ENCODE results near the gene ANKRD7.

ANKRD7 gene

DNA sequence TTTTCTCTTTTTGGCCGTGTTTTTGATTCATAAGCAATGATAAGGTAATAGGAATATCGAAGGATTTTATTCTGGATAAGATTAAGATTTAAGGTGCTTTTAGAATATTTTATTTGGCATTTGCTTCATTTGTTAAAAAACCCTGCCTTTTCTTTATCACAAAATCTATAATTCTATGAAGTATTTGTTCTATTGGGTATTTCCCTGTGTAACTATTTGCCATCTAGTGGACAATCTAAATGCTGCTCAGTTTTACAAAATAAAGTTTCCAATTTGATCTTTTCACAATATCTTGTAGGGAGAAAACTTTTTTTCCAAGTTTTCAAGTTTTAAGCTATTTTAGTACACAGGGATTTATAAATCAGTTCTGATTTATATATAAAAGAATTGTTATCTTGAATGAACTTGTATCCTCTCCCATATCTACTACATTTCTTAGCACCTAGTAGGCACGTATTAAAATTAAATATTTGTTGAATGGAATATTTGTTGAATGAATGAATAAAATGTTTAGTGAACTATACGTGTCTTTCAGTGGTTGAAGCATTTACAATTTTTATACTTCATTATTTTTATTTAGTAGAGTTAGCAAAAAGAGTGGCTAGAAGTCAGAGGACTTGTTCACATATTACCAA lies 26.5 kb downstream of the ANKRD7 start:
- TF ChIP-seq CTCF (IDR thresholded peaks at IDR 0.05; ENCODE audit: insufficient read depth, low read depth, low read length, missing control alignments), result peak; percentile 27
- no peak for DNase-seq (ENCODE audit: low read depth)
- H3K4me3 ChIP-seq (ENCODE audit: low read length), result no peak overlapping the region

DNA sequence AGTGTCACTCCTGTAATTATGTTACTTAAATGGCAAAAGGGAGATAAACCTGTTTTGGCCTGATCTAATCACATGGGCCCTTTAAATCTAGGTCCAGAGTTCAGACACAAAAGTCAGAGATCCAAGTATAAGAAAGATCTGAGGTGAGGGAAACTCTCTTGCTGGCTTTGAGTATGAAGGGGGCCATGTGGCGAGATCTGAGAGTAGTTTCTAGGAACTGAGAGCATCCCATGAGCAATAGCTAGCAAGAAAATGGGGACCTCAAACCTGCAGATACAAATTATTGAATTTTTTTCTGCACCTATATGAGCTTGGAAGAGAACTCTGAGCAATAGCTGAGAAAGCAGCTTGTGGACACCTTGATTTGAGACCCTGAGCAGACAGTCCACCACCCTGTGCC lies 27.6 kb downstream of the ANKRD7 start:
- TF ChIP-seq CTCF (IDR thresholded peaks at IDR 0.05; ENCODE audit: insufficient read depth, low read depth, low read length, missing control alignments), result no peak
- H3K4me3 ChIP-seq (ENCODE audit: low read length), result no peak overlapping the region
- no peak for DNase-seq (ENCODE audit: low read depth)

- TF ChIP-seq CTCF (IDR thresholded peaks at IDR 0.05; ENCODE audit: insufficient read depth, low read depth, low read length, missing control alignments), result no peak
- no peak overlapping the region for H3K4me3 ChIP-seq (ENCODE audit: low read length)
- peak; percentile 9 for DNase-seq (ENCODE audit: low read depth)
These were observed 34.6 kb downstream of the ANKRD7 start for GRCh38 chr7:118259115-118259514.

- H3K4me3 ChIP-seq (ENCODE audit: low read length), result no peak overlapping the region
- peak; percentile 32 for DNase-seq (ENCODE audit: low read depth)
- no peak for TF ChIP-seq CTCF (IDR thresholded peaks at IDR 0.05; ENCODE audit: insufficient read depth, low read depth, low read length, missing control alignments)
These were observed 40.3 kb downstream of the ANKRD7 start for GRCh38 chr7:118264836-118265235.

GRCh38 chr7:118280319-118281012 lies 56.0 kb downstream of the ANKRD7 start:
- DNase-seq (ENCODE audit: low read depth), result no peak
- no peak for TF ChIP-seq CTCF (IDR thresholded peaks at IDR 0.05; ENCODE audit: insufficient read depth, low read depth, low read length, missing control alignments)

DNA sequence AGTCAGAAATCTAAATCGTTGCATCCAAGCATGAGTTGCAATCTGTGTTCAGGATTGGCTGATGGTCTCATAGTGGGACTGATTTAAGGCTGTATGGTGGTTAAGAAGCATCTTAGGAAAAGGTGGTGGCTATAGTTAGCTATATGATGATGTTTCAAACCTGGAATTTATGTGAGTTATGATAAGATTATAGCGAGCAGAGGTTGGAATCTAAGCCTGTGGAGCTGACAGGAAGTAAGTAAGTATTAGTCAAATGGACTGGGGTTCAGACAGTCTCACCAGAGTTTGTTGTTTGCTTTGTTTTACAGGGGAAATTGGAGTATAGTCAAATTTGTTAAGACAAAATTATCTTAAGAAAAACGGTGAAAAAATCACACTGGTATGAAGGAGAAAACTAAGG lies 56.7 kb downstream of the ANKRD7 start:
- H3K4me3 ChIP-seq (ENCODE audit: low read length), result no peak overlapping the region
- TF ChIP-seq CTCF (IDR thresholded peaks at IDR 0.05; ENCODE audit: insufficient read depth, low read depth, low read length, missing control alignments), result no peak
- no peak for DNase-seq (ENCODE audit: low read depth)

More at GRCh38 chr7:118280319-118281012, 56.0 kb downstream of the ANKRD7 start:
- H3K4me3 ChIP-seq (ENCODE audit: low read length), result no peak overlapping the region

DNA sequence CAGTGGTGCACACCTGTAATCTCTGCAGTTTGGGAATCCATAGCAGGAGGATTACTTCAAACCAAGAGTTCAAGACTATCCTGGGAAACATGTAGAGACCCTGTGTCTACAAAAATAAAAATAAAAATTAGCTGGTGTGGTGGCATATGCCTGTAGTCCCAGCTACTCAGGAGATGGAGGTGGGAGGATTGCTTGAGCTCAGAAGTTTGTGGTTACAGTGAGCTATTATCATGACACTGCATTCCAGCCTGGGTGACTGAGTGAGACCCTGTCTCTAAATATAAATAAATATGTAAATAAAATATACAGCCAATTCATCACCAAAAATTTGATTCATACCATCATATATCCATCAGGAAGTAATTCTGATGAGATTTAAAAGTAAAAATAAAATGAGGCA lies 60.9 kb downstream of the ANKRD7 start:
- TF ChIP-seq CTCF (IDR thresholded peaks at IDR 0.05; ENCODE audit: insufficient read depth, low read depth, low read length, missing control alignments), result no peak
- no peak overlapping the region for H3K4me3 ChIP-seq (ENCODE audit: low read length)

More for the DNA sequence above, 60.9 kb downstream of the ANKRD7 start:
- no peak for DNase-seq (ENCODE audit: low read depth)

Data from epithelial cell of esophagus (primary cell).